Ishikawa (cell line): ENCODE results near the gene PIEZO1.

Experiments used
- CEBPB ChIP-seq: IDR thresholded peaks from 2 replicates; pipeline ENCODE4 v1.6.1; 2012
- CREB1 ChIP-seq: IDR thresholded peaks from 2 replicates; pipeline ENCODE4 v1.6.1; 2012; ENCODE audit warnings: low read depth
- EP300 ChIP-seq: IDR thresholded peaks from 2 replicates; pipeline ENCODE4 v1.6.1; 2012; ENCODE audit warnings: borderline replicate concordance
- FOXM1 ChIP-seq: IDR thresholded peaks from 2 replicates; pipeline ENCODE4 v1.6.1; 2012; ENCODE audit warnings: low read depth, borderline replicate concordance
- RAD21 ChIP-seq: IDR thresholded peaks from 2 replicates; pipeline ENCODE4 v1.6.1; 2012; ENCODE audit warnings: low read depth
- REST ChIP-seq: IDR thresholded peaks from 2 replicates; pipeline ENCODE4 v1.6.1; 2012; ENCODE audit warnings: low read depth, mild to moderate bottlenecking
- TAF1 ChIP-seq: IDR thresholded peaks from 2 replicates; pipeline ENCODE4 v1.6.1; 2012; ENCODE audit warnings: low read depth, mild to moderate bottlenecking
- TEAD4 ChIP-seq: IDR thresholded peaks from 2 replicates; pipeline ENCODE4 v1.6.1; 2012
- YY1 ChIP-seq: IDR thresholded peaks from 2 replicates; pipeline ENCODE4 v1.6.1; 2012; ENCODE audit warnings: low read depth
- ZBTB7A ChIP-seq: IDR thresholded peaks from 2 replicates; pipeline ENCODE4 v1.6.1; 2012; ENCODE audit warnings: low read depth
- TF ChIP-seq, protein P1 (sequence below): IDR thresholded peaks from 2 replicates; pipeline ENCODE4 v1.6.1; 2012
- TF ChIP-seq, protein P2 (sequence below): IDR thresholded peaks from 2 replicates; pipeline ENCODE4 v1.6.1; 2012

GRCh38 chr16:88798073-88798472, 13.1 kb upstream of the PIEZO1 start:
- TF ChIP-seq, protein P1, sequence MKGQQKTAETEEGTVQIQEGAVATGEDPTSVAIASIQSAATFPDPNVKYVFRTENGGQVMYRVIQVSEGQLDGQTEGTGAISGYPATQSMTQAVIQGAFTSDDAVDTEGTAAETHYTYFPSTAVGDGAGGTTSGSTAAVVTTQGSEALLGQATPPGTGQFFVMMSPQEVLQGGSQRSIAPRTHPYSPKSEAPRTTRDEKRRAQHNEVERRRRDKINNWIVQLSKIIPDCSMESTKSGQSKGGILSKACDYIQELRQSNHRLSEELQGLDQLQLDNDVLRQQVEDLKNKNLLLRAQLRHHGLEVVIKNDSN: no peak
- TF ChIP-seq, protein P2, sequence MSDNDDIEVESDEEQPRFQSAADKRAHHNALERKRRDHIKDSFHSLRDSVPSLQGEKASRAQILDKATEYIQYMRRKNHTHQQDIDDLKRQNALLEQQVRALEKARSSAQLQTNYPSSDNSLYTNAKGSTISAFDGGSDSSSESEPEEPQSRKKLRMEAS: no peak
- no peak for TF ChIP-seq EP300
- no peak for TF ChIP-seq REST
- TF ChIP-seq CREB1: no peak
- no peak for TF ChIP-seq RAD21
- no peak for TF ChIP-seq FOXM1
- no peak for TF ChIP-seq YY1
- no peak for TF ChIP-seq TAF1
- no peak for TF ChIP-seq TEAD4
- TF ChIP-seq ZBTB7A: no peak
- TF ChIP-seq CEBPB: no peak
